Measurements from ENCODE around the gene PHEX.
"Not testable (repeated sequence)": the region's sequence is repeated elsewhere in the genome, so short reads cannot be mapped to it uniquely, and the experiment has no call there.

The PHEX gene

GRCh38 chrX:22268706-22269105 is 236.6 kb downstream of the PHEX start:
- H3K27ac ChIP-seq = no peak overlapping the region
- no peak for TF ChIP-seq ZFX (IDR thresholded peaks at IDR 0.05; ENCODE audit: borderline replicate concordance)
- no peak for TF ChIP-seq CTCF (IDR thresholded peaks at IDR 0.05)

- TF ChIP-seq CTCF (IDR thresholded peaks at IDR 0.05) = no peak
- TF ChIP-seq ZFX (IDR thresholded peaks at IDR 0.05; ENCODE audit: borderline replicate concordance) = no peak
- no peak within 1 kb of the TSS for H3K27ac ChIP-seq
Observed at GRCh38 chrX:22272613-22273012, 240.5 kb downstream of the PHEX start, which contains the start of gene CBLL2. CBLL2 (plus strand) TSS chrX:22272913; CDS start chrX:22272992, 79 bp downstream.

GRCh38 chrX:22273714-22274317 is 241.7 kb downstream of the PHEX start:
- H3K27ac ChIP-seq = no peak overlapping the region
- TF ChIP-seq ZFX (IDR thresholded peaks at IDR 0.05; ENCODE audit: borderline replicate concordance) = no peak
- TF ChIP-seq CTCF (IDR thresholded peaks at IDR 0.05) = no peak

GRCh38 chrX:22276781-22277180 is 244.7 kb downstream of the PHEX start:
- TF ChIP-seq CTCF (IDR thresholded peaks at IDR 0.05) (no peak), ZFX (IDR thresholded peaks at IDR 0.05; ENCODE audit: borderline replicate concordance) (no peak)
- H3K27ac ChIP-seq = no peak overlapping the region

- TF ChIP-seq ZFX (IDR thresholded peaks at IDR 0.05; ENCODE audit: borderline replicate concordance) = no peak
- TF ChIP-seq CTCF (IDR thresholded peaks at IDR 0.05) = peak; percentile 17
- H3K27ac ChIP-seq = no peak overlapping the region
Observed at GRCh38 chrX:22278375-22278774, 246.2 kb downstream of the PHEX start.

- H3K27ac ChIP-seq = not testable (repeated sequence)
Observed at GRCh38 chrX:22289209-22289608, 257.1 kb downstream of the PHEX start.

GRCh38 chrX:22296871-22297270 is 264.7 kb downstream of the PHEX start:
- H3K27ac ChIP-seq = no peak overlapping the region
- TF ChIP-seq ZFX (IDR thresholded peaks at IDR 0.05; ENCODE audit: borderline replicate concordance) = no peak

- no peak for TF ChIP-seq ZFX (IDR thresholded peaks at IDR 0.05; ENCODE audit: borderline replicate concordance)
Observed at GRCh38 chrX:22300130-22300529, 268.0 kb downstream of the PHEX start.

More at GRCh38 chrX:22300130-22300529, 268.0 kb downstream of the PHEX start:
- peak overlapping the region; percentile 54 for H3K27ac ChIP-seq
